ENCODE data around the gene KHSRP.
"Not testable (repeated sequence)": the region's sequence is repeated elsewhere in the genome, so short reads cannot be mapped to it uniquely, and the experiment has no call there.

Gene KHSRP

GRCh38 chr19:6450166-6450565, 25.6 kb upstream of the KHSRP start:
- DNase-seq, result no peak

- no peak for DNase-seq
Measured at GRCh38 chr19:6448045-6448444, 23.4 kb upstream of the KHSRP start.

GRCh38 chr19:6446452-6446851, 21.8 kb upstream of the KHSRP start:
- DNase-seq, result no peak

- DNase-seq, result no peak
Measured at GRCh38 chr19:6443986-6444385, 19.4 kb upstream of the KHSRP start.

- no peak for DNase-seq
Measured at GRCh38 chr19:6442087-6442688, 17.6 kb upstream of the KHSRP start.

GRCh38 chr19:6440905-6441304, 16.3 kb upstream of the KHSRP start:
- no peak for DNase-seq

GRCh38 chr19:6439743-6440142, 15.1 kb upstream of the KHSRP start:
- DNase-seq, result no peak

GRCh38 chr19:6433663-6434062, 9.1 kb upstream of the KHSRP start, which contains the start of gene SLC25A41:
TSS of gene SLC25A41 (minus strand) at chr19:6433763. CDS start at chr19:6433693, 70 bp downstream.
- no peak for DNase-seq

GRCh38 chr19:6433165-6433564, 8.6 kb upstream of the KHSRP start:
- no peak for DNase-seq

GRCh38 chr19:6431891-6432290, 7.3 kb upstream of the KHSRP start:
- DNase-seq, result no peak

- no peak for DNase-seq
Measured at GRCh38 chr19:6429419-6430221, 5.0 kb upstream of the KHSRP start.

GRCh38 chr19:6428692-6429418, 4.2 kb upstream of the KHSRP start:
- DNase-seq, result not testable (repeated sequence)

GRCh38 chr19:6427131-6427530, 2.5 kb upstream of the KHSRP start:
- no peak for DNase-seq

GRCh38 chr19:6425732-6426620, 1.4 kb upstream of the KHSRP start:
- no peak for DNase-seq

- peak; percentile 100 for DNase-seq
Measured at GRCh38 chr19:6424939-6425731, 524 bp upstream of the KHSRP start.

GRCh38 chr19:6423499-6424194, 964 bp downstream of the KHSRP start:
- no peak for DNase-seq

GRCh38 chr19:6421075-6422014, 3.3 kb downstream of the KHSRP start:
- no peak for DNase-seq

- DNase-seq, result no peak
Measured at GRCh38 chr19:6418562-6418932, 6.1 kb downstream of the KHSRP start.

GRCh38 chr19:6417713-6418561, 6.7 kb downstream of the KHSRP start:
- no peak for DNase-seq
